ENCODE data around the gene HFE. TPM values are rescaled to one million over a fixed set of nuclear protein-coding genes. Genes with fewer than 3 reads are reported as not detected.
"Not testable (repeated sequence)": the region's sequence is repeated elsewhere in the genome, so short reads cannot be mapped to it uniquely, and the experiment has no call there.

HFE gene
- total and polyA plus RNA-seq, 2 donors (not counting 1 experiment from before 2014, with no cell fraction given): 18.3 to 22.3 TPM

DNA sequence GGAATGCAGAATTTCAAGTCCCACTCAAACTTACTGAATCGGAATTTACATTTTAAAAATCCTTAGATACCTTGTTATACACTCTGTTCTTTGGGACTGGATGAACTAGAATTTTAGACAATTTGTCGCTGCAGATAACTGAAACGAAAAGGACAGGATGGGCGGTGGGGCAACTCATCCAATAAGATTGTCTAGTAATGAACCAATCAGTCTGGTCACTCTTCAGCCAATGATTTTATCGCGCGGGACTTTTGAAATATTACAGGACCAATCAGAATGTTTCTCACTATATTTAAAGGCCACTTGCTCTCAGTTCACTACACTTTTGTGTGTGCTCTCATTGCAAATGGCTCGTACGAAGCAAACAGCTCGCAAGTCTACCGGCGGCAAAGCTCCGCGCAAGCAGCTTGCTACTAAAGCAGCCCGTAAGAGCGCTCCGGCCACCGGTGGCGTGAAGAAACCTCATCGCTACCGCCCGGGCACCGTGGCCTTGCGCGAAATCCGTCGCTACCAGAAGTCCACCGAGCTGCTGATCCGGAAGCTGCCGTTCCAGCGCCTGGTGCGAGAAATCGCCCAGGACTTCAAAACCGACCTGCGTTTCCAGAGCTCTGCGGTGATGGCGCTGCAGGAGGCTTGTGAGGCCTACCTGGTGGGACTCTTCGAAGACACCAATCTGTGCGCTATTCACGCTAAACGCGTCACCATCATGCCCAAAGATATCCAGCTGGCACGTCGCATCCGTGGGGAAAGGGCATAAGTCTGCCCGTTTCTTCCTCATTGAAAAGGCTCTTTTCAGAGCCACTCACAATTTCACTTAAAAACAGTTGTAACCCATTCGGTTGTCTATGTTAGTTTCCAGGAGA, 41.9 kb upstream of the HFE start:
- no peak for TF ChIP-seq EZH2 (IDR thresholded peaks at IDR 0.05; ENCODE audit: low read length, missing control alignments)
- TF ChIP-seq CTCF (conservative IDR thresholded peaks at IDR 0.05 in 1 of 2, IDR thresholded peaks at IDR 0.05 in 1 of 2; ENCODE audit: low read depth in 1 of 2, low read length in 2 of 2): no peak
- peaks cover 11% of the 10 kb centered on the region for H3K4me1 ChIP-seq (ENCODE audit: control insufficient read depth, extremely low read depth, insufficient read depth, low read length)
- H3K36me3 ChIP-seq (ENCODE audit: control insufficient read depth, insufficient read depth, low read length): no peaks in the 10 kb centered on the region
- H3K4me3 ChIP-seq (replicated peaks in 1 of 4; ENCODE audit: control extremely low read depth in 1 of 4, insufficient read depth in 1 of 4, low read depth in 3 of 4, low read length in 4 of 4): peak overlapping the region; percentile 17 to 89 (median 40)
- H3K9me3 ChIP-seq (ENCODE audit: control insufficient read depth, insufficient read depth, low read depth, low read length): no peaks in the 10 kb centered on the region
- DNase-seq (ENCODE audit: low read depth in 2 of 2): peak; percentile 89 to 96
- H3K4me2 ChIP-seq (ENCODE audit: extremely low read depth, insufficient read depth, low read length): peak overlapping the region; percentile 70
- peak overlapping the region; percentile 61 for H2AFZ ChIP-seq (ENCODE audit: low read length)
- H3K9ac ChIP-seq (ENCODE audit: insufficient read depth, low read length): peak overlapping the region; percentile 59
- H4K20me1 ChIP-seq (ENCODE audit: control insufficient read depth, extremely low read depth, insufficient read depth, low read length): no peaks in the 10 kb centered on the region
- H3K27me3 ChIP-seq (ENCODE audit: control insufficient read depth, insufficient read depth, low read length): no peaks in the 10 kb centered on the region
- H3K79me2 ChIP-seq (ENCODE audit: control insufficient read depth, insufficient read depth, low read length): no peaks in the 10 kb centered on the region
- peak overlapping the region; percentile 98 for H3K27ac ChIP-seq (ENCODE audit: insufficient read depth, low read length)

GRCh38 chr6:26045928-26046368, 41.3 kb upstream of the HFE start:
- Histone ChIP-seq H3K36me3 (ENCODE audit: control insufficient read depth, insufficient read depth, low read length) (no peaks in the 10 kb centered on the region), H4K20me1 (ENCODE audit: control insufficient read depth, extremely low read depth, insufficient read depth, low read length) (no peaks in the 10 kb centered on the region), H3K27ac (ENCODE audit: insufficient read depth, low read length) (peak overlapping the region; percentile 98), H3K9ac (ENCODE audit: insufficient read depth, low read length) (no peak overlapping the region), H2AFZ (ENCODE audit: low read length) (peak overlapping the region; percentile 61), H3K4me1 (ENCODE audit: control insufficient read depth, extremely low read depth, insufficient read depth, low read length) (peaks cover 11% of the 10 kb centered on the region), H3K4me2 (ENCODE audit: extremely low read depth, insufficient read depth, low read length) (peak overlapping the region; percentile 70), H3K4me3 (replicated peaks in 1 of 4; ENCODE audit: control extremely low read depth in 1 of 4, insufficient read depth in 1 of 4, low read depth in 3 of 4, low read length in 4 of 4) (peak overlapping the region; percentile 17 to 89 (median 40)), H3K27me3 (ENCODE audit: control insufficient read depth, insufficient read depth, low read length) (no peaks in the 10 kb centered on the region), H3K79me2 (ENCODE audit: control insufficient read depth, insufficient read depth, low read length) (no peaks in the 10 kb centered on the region), H3K9me3 (ENCODE audit: control insufficient read depth, insufficient read depth, low read depth, low read length) (no peaks in the 10 kb centered on the region)
- TF ChIP-seq CTCF (conservative IDR thresholded peaks at IDR 0.05 in 1 of 2, IDR thresholded peaks at IDR 0.05 in 1 of 2; ENCODE audit: low read depth in 1 of 2, low read length in 2 of 2): no peak
- TF ChIP-seq EZH2 (IDR thresholded peaks at IDR 0.05; ENCODE audit: low read length, missing control alignments): no peak
- no peak for DNase-seq (ENCODE audit: low read depth in 2 of 2)

DNA sequence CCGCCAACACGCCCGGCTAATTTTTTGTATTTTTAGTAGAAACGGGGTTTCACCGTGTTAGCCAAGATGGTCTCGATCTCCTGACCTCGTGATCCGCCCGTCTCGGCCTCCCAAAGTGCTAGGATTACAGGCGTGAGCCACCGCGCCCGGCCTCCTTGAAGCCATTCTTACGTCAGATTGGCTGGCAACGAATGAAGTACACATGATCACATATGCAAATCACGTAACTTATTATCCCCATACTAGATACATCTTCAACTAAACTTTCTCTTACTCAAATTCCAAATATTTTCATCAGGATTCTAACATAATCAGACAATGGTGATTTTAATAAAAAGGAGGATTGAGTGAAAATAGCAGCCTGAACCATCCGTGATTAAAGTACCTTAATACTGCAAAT, 39.9 kb upstream of the HFE start:
- not testable (repeated sequence) for H3K27ac ChIP-seq (ENCODE audit: insufficient read depth, low read length); H4K20me1 ChIP-seq (ENCODE audit: control insufficient read depth, extremely low read depth, insufficient read depth, low read length); H3K27me3 ChIP-seq (ENCODE audit: control insufficient read depth, insufficient read depth, low read length); H3K79me2 ChIP-seq (ENCODE audit: control insufficient read depth, insufficient read depth, low read length); H2AFZ ChIP-seq (ENCODE audit: low read length); H3K36me3 ChIP-seq (ENCODE audit: control insufficient read depth, insufficient read depth, low read length); H3K4me2 ChIP-seq (ENCODE audit: extremely low read depth, insufficient read depth, low read length); H3K9me3 ChIP-seq (ENCODE audit: control insufficient read depth, insufficient read depth, low read depth, low read length); H3K4me3 ChIP-seq (replicated peaks in 1 of 4; ENCODE audit: control extremely low read depth in 1 of 4, insufficient read depth in 1 of 4, low read depth in 3 of 4, low read length in 4 of 4); DNase-seq (ENCODE audit: low read depth in 2 of 2); H3K9ac ChIP-seq (ENCODE audit: insufficient read depth, low read length)
- peaks cover 11% of the 10 kb centered on the region for H3K4me1 ChIP-seq (ENCODE audit: control insufficient read depth, extremely low read depth, insufficient read depth, low read length)

Measured in fibroblast of lung (primary cell).